K562 (cell line): Measurements from ENCODE around the gene ACSF3. TPM values are rescaled to one million over a fixed set of nuclear protein-coding genes. Genes with fewer than 3 reads are reported as not detected.
A peak's percentile ranks its signal among the peaks of the same experiment; 100 is the strongest.

ENCODE experiments used
- ATAC-seq: fragments of 200-7000 bp; cut with Tn5 transposase; 3 replicates; pipeline ENCODE4 v1.9.1; 2020; ENCODE audit warnings: moderate library complexity
- BruUV-seq: library from RNA; stranded (reverse); fragments of 400-500 nt; replicated peaks from 2 replicates; lab custom pipeline; 2021; lab: Mats Ljungman, UMichigan
- CTCF ChIA-PET: fragments of 300-600 bp; formaldehyde crosslinking; extraction: SDS; loops from one replicate; lab custom pipeline; 2021; ENCODE audit warnings: low intra/inter-chr PET ratio; lab: Yijun Ruan, JAX
- POLR2A ChIA-PET: fragments of 300-600, 350-650 bp; sonication (Branson Sonifier 250); formaldehyde crosslinking; extraction: SDS; loops from one replicate; lab custom pipeline; 2021; ENCODE audit warnings: antibody characterized with exemption, inconsistent platforms; lab: Yijun Ruan, JAX
- DNase-seq, 4 experiments: peaks; one replicate each; pipeline versions ENCODE4 v3.0.0 to v3.0.0-alpha.2; 2011 to 2018; ENCODE audit warnings: low spot score in 3 of 4, mixed read lengths in 3 of 4; ENCODE audit errors: extremely low read depth in 1 of 4
- FAIRE-seq: peaks from 2 replicates; lab custom pipeline; 2011; peaks lifted over from hg19 to GRCh38; lab: Jason Lieb, UNC
- H2AFZ ChIP-seq: 2 replicates; pipeline ENCODE4 v1.6.0; 2011; ENCODE audit warnings: low read depth, low read length, control low read depth, inconsistent platforms
- H3K27ac ChIP-seq: fragments of 200-600 bp; 3 replicates; pipeline ENCODE4 v1.8.0; 2011; ENCODE audit warnings: low read depth, mild to moderate bottlenecking, control low read depth, inconsistent platforms, low read length, moderate library complexity, mixed read lengths; ENCODE audit errors: extremely low read depth
- H3K27me3 ChIP-seq, 2 experiments: fragments of 300-600 bp in 1 of 2; 2 replicates in 1 of 2; 3 replicates in 1 of 2; pipeline versions ENCODE4 v1.6.0 to v1.8.0; 2011; ENCODE audit warnings: inconsistent platforms in 2 of 2, low read length in 2 of 2, mild to moderate bottlenecking in 1 of 2, mixed read lengths in 1 of 2, moderate library complexity in 1 of 2; ENCODE audit not compliant: control insufficient read depth in 2 of 2, insufficient read depth in 2 of 2
- H3K36me3 ChIP-seq: fragments of 300-600 bp; 3 replicates; pipeline ENCODE4 v1.8.0; 2011; ENCODE audit warnings: mild to moderate bottlenecking, low read length, inconsistent platforms; ENCODE audit not compliant: control insufficient read depth, insufficient read depth
- H3K4me1 ChIP-seq, 2 experiments: fragments of 200-600 bp in 1 of 2; replicated peaks in 1 of 2; 2 replicates in 1 of 2; 3 replicates in 1 of 2; pipeline versions ENCODE4 v1.5.1 to v1.8.0; 2011; ENCODE audit warnings: inconsistent platforms in 2 of 2, low read length in 2 of 2, mild to moderate bottlenecking in 1 of 2, mixed read lengths in 1 of 2, moderate library complexity in 1 of 2; ENCODE audit not compliant: control insufficient read depth in 2 of 2, insufficient read depth in 2 of 2
- H3K4me2 ChIP-seq: 2 replicates; pipeline ENCODE4 v1.6.1; 2011; ENCODE audit warnings: low read length, control low read depth, inconsistent platforms, mixed read lengths; ENCODE audit not compliant: insufficient read depth
- H3K4me3 ChIP-seq: fragments of 200-600 bp; sonication (generic), shearing (Covaris generic); 2 replicates; pipeline ENCODE4 v1.5.1; 2016; ENCODE audit warnings: control low read depth, inconsistent platforms
- H3K79me2 ChIP-seq: fragments of 200-600 bp; 3 replicates; pipeline ENCODE4 v1.8.0; 2011; ENCODE audit warnings: low read length, inconsistent platforms; ENCODE audit not compliant: control insufficient read depth, insufficient read depth
- H3K9ac ChIP-seq, 2 experiments: 2 replicates each; pipeline versions ENCODE4 v1.6.0 to v1.6.1; 2011; ENCODE audit warnings: low read depth in 2 of 2, low read length in 2 of 2, control low read depth in 1 of 2, inconsistent platforms in 1 of 2, mild to moderate bottlenecking in 1 of 2, mixed read lengths in 1 of 2; ENCODE audit not compliant: insufficient read depth in 1 of 2
- H3K9me1 ChIP-seq: one replicate; pipeline ENCODE4 v1.6.0; 2011; ENCODE audit warnings: inconsistent platforms, mild to moderate bottlenecking, low read length, moderate library complexity; ENCODE audit not compliant: control insufficient read depth, insufficient read depth
- H3K9me3 ChIP-seq: replicated peaks from 2 replicates; pipeline ENCODE4 v1.5.1; 2011; ENCODE audit warnings: low read depth, low read length, inconsistent platforms; ENCODE audit not compliant: control insufficient read depth, insufficient read depth
- H4K20me1 ChIP-seq: replicated peaks from 2 replicates; pipeline ENCODE4 v1.6.1; 2011; ENCODE audit warnings: low read length, inconsistent platforms, mixed read lengths; ENCODE audit not compliant: control insufficient read depth, insufficient read depth
- ARID2 ChIP-seq: fragments of 450-650 bp; IDR thresholded peaks from 2 replicates; pipeline ENCODE4 v1.6.1; 2017; ENCODE audit warnings: antibody characterized with exemption, mild to moderate bottlenecking
- CC2D1A ChIP-seq: fragments of 450-650 bp; IDR thresholded peaks from 2 replicates; pipeline ENCODE4 v1.6.1; 2017; ENCODE audit warnings: mild to moderate bottlenecking
- FOSL1 ChIP-seq: fragments of 200-800 bp; sonication (Bioruptor generic); conservative IDR thresholded peaks from 2 replicates; pipeline ENCODE4 v1.6.1; 2016; ENCODE audit warnings: missing genetic modification characterization, missing compliant biosample characterization
- HDAC8 ChIP-seq: fragments of 450-650 bp; IDR thresholded peaks from 2 replicates; pipeline ENCODE4 v1.6.1; 2016; ENCODE audit warnings: mild to moderate bottlenecking, missing genetic modification characterization, moderate library complexity, missing compliant biosample characterization
- HMGXB4 ChIP-seq: sonication (generic); formaldehyde crosslinking; IDR thresholded peaks from 2 replicates; pipeline ENCODE4 v1.8.1; 2023; ENCODE audit warnings: mild to moderate bottlenecking, missing genetic modification reagents
- MITF ChIP-seq: IDR thresholded peaks from 2 replicates; pipeline ENCODE4 v1.6.1; 2014; ENCODE audit warnings: antibody characterized with exemption
- PHF8 ChIP-seq: fragments of 200-600 bp; sonication (generic); IDR thresholded peaks from 2 replicates; pipeline ENCODE4 v1.6.1; 2012; ENCODE audit warnings: mixed run types, mild to moderate bottlenecking, inconsistent platforms, low read length, moderate library complexity, borderline replicate concordance
- RB1 ChIP-seq: fragments of 450-650 bp; IDR thresholded peaks from 2 replicates; pipeline ENCODE4 v1.6.1; 2017; ENCODE audit warnings: low read depth, mild to moderate bottlenecking
- RBM25 ChIP-seq: fragments of 200-400 bp; formaldehyde crosslinking; IDR thresholded peaks from 2 replicates; pipeline ENCODE4 v1.6.1; 2018; ENCODE audit warnings: low read length, low read depth, moderate library complexity; ENCODE audit not compliant: severe bottlenecking
- TAF1 ChIP-seq: IDR thresholded peaks from 2 replicates; pipeline ENCODE4 v1.6.1; 2011; ENCODE audit warnings: mild to moderate bottlenecking, low read length, moderate library complexity; ENCODE audit not compliant: insufficient read depth, control insufficient read depth, severe bottlenecking; ENCODE audit errors: extremely low read depth
- TEAD4 ChIP-seq, 2 experiments: sonication (generic) in 1 of 2; formaldehyde crosslinking in 1 of 2; IDR thresholded peaks; 2 replicates each; pipeline versions ENCODE4 v1.6.1 to v1.8.0; 2012 to 2022; ENCODE audit warnings: borderline replicate concordance in 1 of 2, inconsistent platforms in 1 of 2, low read length in 1 of 2, mild to moderate bottlenecking in 1 of 2, missing genetic modification reagents in 1 of 2
- USF1 ChIP-seq: sonication (generic); formaldehyde crosslinking; IDR thresholded peaks from 2 replicates; pipeline ENCODE4 v1.9.0; 2022; ENCODE audit warnings: mild to moderate bottlenecking, missing genetic modification reagents
- ZNF124 ChIP-seq: sonication (generic); formaldehyde crosslinking; IDR thresholded peaks from 2 replicates; pipeline ENCODE4 v1.8.1; 2022; ENCODE audit warnings: missing genetic modification reagents
- ZNF143 ChIP-seq: sonication (generic); formaldehyde crosslinking; IDR thresholded peaks from 2 replicates; pipeline ENCODE4 v1.9.0; 2022; ENCODE audit warnings: mild to moderate bottlenecking, missing genetic modification reagents
- ZNF512 ChIP-seq: IDR thresholded peaks from 2 replicates; pipeline ENCODE4 v1.6.1; 2016; ENCODE audit warnings: missing genetic modification characterization, missing compliant biosample characterization
- ZNF583 ChIP-seq: fragments of 250-450 bp; sonication (Bioruptor Pico); IDR thresholded peaks from 2 replicates; pipeline ENCODE4 v1.4.0; 2020
- WGBS: fragments of 100-300 bp; shearing (Covaris generic); methylation state at CpG from one replicate; pipeline ENCODE4 v1.1.6; 2016; ENCODE audit warnings: low coverage, mixed read lengths; ENCODE audit not compliant: insufficient coverage; ENCODE audit errors: missing lambda C conversion rate; 5-methylcytosine and 5-hydroxymethylcytosine counted together
- in situ Hi-C: fragments of 300-500 bp; cut with MboI; formaldehyde crosslinking; loops from 4 replicates; pipeline ENCODE4 v1.15.0; 2018; ENCODE audit warnings: inconsistent platforms, mixed read lengths
- intact Hi-C: fragments of 100-400 bp; cut with micrococcal nuclease; formaldehyde crosslinking; loops from 2 replicates; pipeline ENCODE4 v1.14.2; 2022
- polyA plus RNA-seq, 8 experiments: library from polyadenylated mRNA; depleted of rRNA in 4 of 8; stranded (reverse) in 5 of 8; unstranded in 3 of 8; fragments of >200 nt; fragmentation: Nextera tagmentation in 2 of 8; fragmentation: Illumina TruSeq in 1 of 8; extraction: Ambion mirVana in 2 of 8; extraction: Trizol in 1 of 8; gene quantifications; 2 replicates each; pipeline versions ENCODE4 v1.2.1 to v1.2.3, GENCODE V29; 2011 to 2014; ENCODE audit warnings: inconsistent platforms in 1 of 8, missing spikeins in 1 of 8
- total RNA-seq, 7 experiments: library from RNA; depleted of rRNA in 6 of 7; stranded (reverse); fragments of >200 nt in 6 of 7; fragmentation: Illumina TruSeq in 2 of 7; extraction: Trizol in 2 of 7; gene quantifications; 2 replicates each; pipeline versions ENCODE4 v1.2.1 to v1.2.3, GENCODE V29; 2011 to 2021; ENCODE audit warnings: low replicate concordance in 1 of 7

Gene ACSF3
- total and polyA plus RNA-seq, 9 of the 15 experiments (the other 6 are each of a cell fraction or from before 2014, with no cell fraction given): 0.77 to 32.8 (median 14.7) TPM

GRCh38 chr16:89167425-89167941, 73.8 kb downstream of the ACSF3 start:
- DNase-seq (peak; percentile 85 to 90 (median 88)), ATAC-seq (peak; percentile 71), FAIRE-seq (peak; percentile 19)
- Histone ChIP-seq H3K27me3 (peaks cover 0 to under 1% of the 10 kb centered on the region in 2 experiments; a peak in 1 of 5 replicates), H3K27ac (peak overlapping the region; percentile 57; the same call in 1 of the 3 replicates), H3K9me1 (no peaks in the 10 kb centered on the region), H3K4me3 (no peak overlapping the region), H2AFZ (peak overlapping the region; percentile 89), H4K20me1 (0 out of 2 replicates have a peak, but pooled peaks cover 3% of the 10 kb centered on the region), H3K9me3 (no peaks in the 10 kb centered on the region), H3K9ac (peak overlapping the region; percentile 43 to 80; a peak in 3 of 4 replicates), H3K4me1 (peaks cover 18 to 83% of the 10 kb centered on the region in 2 experiments), H3K4me2 (peak overlapping the region; percentile 37), H3K36me3 (no peaks in the 10 kb centered on the region), H3K79me2 (no peaks in the 10 kb centered on the region)
- CTCF ChIA-PET: interaction anchor here (0.5 to 2.6 kb wide), 7 partner anchors 8 to 477 kb away, joined by 3 to 21 read pairs (median 4); partner anchors contain the start of gene APRT
- WGBS: 5% methylated on average over 14 of the region's 18 CpGs
- in situ Hi-C loops: loop anchor here (5.0 kb wide), 1 partner anchor 355 kb away; the partner anchor contains the start of gene APRT
- intact Hi-C loops: loop anchor here (10.0 kb wide), 1 partner anchor 193 kb away; the partner anchor contains the start of gene CBFA2T3
- POLR2A ChIA-PET: interaction anchor here (0.6 to 1.3 kb wide), 4 partner anchors 74 to 368 kb away, joined by 3 to 6 read pairs (median 4); partner anchors contain the start of genes ACSF3, GALNS and TRAPPC2L
- no TSS peak for BruUV-seq
- TF ChIP-seq RB1 (peak; percentile 90), USF1 (CRISPR knock-in tag) (peak; percentile 45; the same call in 1 of the 2 replicates), FOSL1 (no peak), HDAC8 (tag) (no peak), ZNF124 (CRISPR knock-in tag) (no peak), PHF8 (no peak), CC2D1A (peak; percentile 92), RBM25 (no peak), ZNF512 (tag) (no peak), TEAD4 (IDR thresholded peaks at IDR 0.05; ENCODE audit: low read length) (peak; percentile 17), TEAD4 (CRISPR knock-in tag; IDR thresholded peaks at IDR 0.05; ENCODE audit: borderline replicate concordance) (no peak), TAF1 (no peak), ZNF583 (CRISPR knock-in tag) (0 out of 2 replicates have a peak, but pooled peaks have one; percentile 24), ARID2 (peak; percentile 91), ZNF143 (peak; percentile 50; the same call in 1 of the 2 replicates), MITF (0 out of 2 replicates have a peak, but pooled peaks have one; percentile 11), HMGXB4 (CRISPR knock-in tag) (no peak)
